Measurements from ENCODE around the gene NOXO1. TPM values are rescaled to one million over a fixed set of nuclear protein-coding genes. Genes with fewer than 3 reads are reported as not detected.
A peak's percentile ranks its signal among the peaks of the same experiment; 100 is the strongest.

The NOXO1 gene
- total RNA-seq, 1 experiment from 2014 or later = 1.7 TPM

- no peaks in the 10 kb centered on the region for H3K4me1 ChIP-seq (ENCODE audit: insufficient read depth, low read length)
- H4K5ac ChIP-seq (ENCODE audit: insufficient read length, low read depth, low read length) = no peak overlapping the region
- no peak overlapping the region for H2BK15ac ChIP-seq (ENCODE audit: low read depth, low read length)
- H3K27me3 ChIP-seq (ENCODE audit: insufficient read depth, low read length) = no peaks in the 10 kb centered on the region
- 0 out of 7 replicates have a peak overlapping the region, but pooled peaks of 1 of the 3 experiments have one; percentile 42 for H3K27ac Mint-ChIP-seq
- no peak for DNase-seq
- no peak overlapping the region for H3K56ac ChIP-seq (ENCODE audit: insufficient read length, low read depth, low read length)
- no peaks in the 10 kb centered on the region for H3K27me3 Mint-ChIP-seq (ENCODE audit: low read depth)
- H3K4me1 Mint-ChIP-seq = peaks cover 8 to 14% of the 10 kb centered on the region in 2 experiments
- no peak overlapping the region for H3K14ac ChIP-seq (ENCODE audit: insufficient read depth, low read length)
- no peaks in the 10 kb centered on the region for H3K9me3 ChIP-seq (ENCODE audit: control insufficient read depth, low read depth, low read length)
- no peak overlapping the region for H3K4ac ChIP-seq (ENCODE audit: low read depth, low read length)
- H3K23me2 ChIP-seq (ENCODE audit: insufficient read length, low read depth, low read length, poor library complexity, severe bottlenecking) = peaks cover 8% of the 10 kb centered on the region
- no peak overlapping the region for H2AK5ac ChIP-seq (ENCODE audit: insufficient read length, low read length)
- H3K36me3 Mint-ChIP-seq (ENCODE audit: insufficient read depth in 1 of 3, low read depth in 3 of 3) = peaks cover 10 to 25% (median 25%) of the 10 kb centered on the region in 3 experiments
- H3K4me2 ChIP-seq (ENCODE audit: insufficient read depth, insufficient read length, low read length) = peak overlapping the region; percentile 62
- no peak overlapping the region for H3K23ac ChIP-seq (ENCODE audit: insufficient read length, low read depth, low read length)
- no peak overlapping the region for H2BK20ac ChIP-seq (ENCODE audit: low read depth, low read length, poor library complexity, severe bottlenecking)
- no peak overlapping the region for H4K8ac ChIP-seq (replicated peaks; ENCODE audit: insufficient read length, low read depth, low read length)
- H3K9me3 Mint-ChIP-seq = no peaks in the 10 kb centered on the region; a peak in 2 of 5 replicates
- no peaks in the 10 kb centered on the region for H4K20me1 ChIP-seq (ENCODE audit: control insufficient read depth, insufficient read depth, insufficient read length)
- H3K27ac ChIP-seq (ENCODE audit: insufficient read length, low read depth, low read length) = no peak overlapping the region
- H3K79me1 ChIP-seq (ENCODE audit: insufficient read depth, low read depth, low read length, poor library complexity, severe bottlenecking) = peaks cover 5% of the 10 kb centered on the region
- H3K18ac ChIP-seq (ENCODE audit: insufficient read length, low read depth, low read length) = no peak overlapping the region
- peaks cover 6% of the 10 kb centered on the region; the same call in 1 of the 2 replicates for H3K79me2 ChIP-seq (ENCODE audit: insufficient read depth, low read length)
- no peak overlapping the region for H4K91ac ChIP-seq (ENCODE audit: insufficient read length, low read depth, low read length)
- WGBS (ENCODE audit: extremely low coverage, insufficient read length, low lambda C conversion rate) = no CpG with 5 or more reads among the region's 22 CpGs
- no peak overlapping the region for H2BK120ac ChIP-seq (ENCODE audit: low read depth, low read length, poor library complexity, severe bottlenecking)
- H3K9ac ChIP-seq (ENCODE audit: extremely low read depth, insufficient read length, low read length) = peak overlapping the region; percentile 68
- H2BK5ac ChIP-seq (ENCODE audit: insufficient read length, low read length) = no peak overlapping the region
- no peak overlapping the region for H2BK12ac ChIP-seq (ENCODE audit: insufficient read length, low read depth, low read length)
- peak overlapping the region; percentile 93 to 96 for H3K4me3 Mint-ChIP-seq
- no peak for TF ChIP-seq CTCF (conservative IDR thresholded peaks at IDR 0.05)
- H2AFZ ChIP-seq (ENCODE audit: low read length) = no peak overlapping the region
- no peak overlapping the region for H3T11ph ChIP-seq (ENCODE audit: low read length)
Measured at GRCh38 chr16:1972490-1972877, 8.8 kb downstream of the NOXO1 start.

All from H9 (cell line).